Endodermal cell (in vitro differentiated cells): ENCODE data around the gene EFNA3. TPM values are rescaled to one million over a fixed set of nuclear protein-coding genes. Genes with fewer than 3 reads are reported as not detected.

Experiments
- DNase-seq: peaks from one replicate; pipeline ENCODE4 v3.0.0-alpha.2; 2017
- H3K27ac ChIP-seq: 2 replicates; pipeline ENCODE4 v1.5.1; 2013; ENCODE audit warnings: mild to moderate bottlenecking, low read depth, low read length, moderate library complexity
- H3K27me3 ChIP-seq: 2 replicates; pipeline ENCODE4 v1.6.1; 2013; ENCODE audit warnings: mild to moderate bottlenecking, low read length, moderate library complexity; ENCODE audit not compliant: insufficient read depth, control insufficient read depth, poor library complexity, severe bottlenecking
- H3K36me3 ChIP-seq: 2 replicates; pipeline ENCODE4 v1.7.0; 2013; ENCODE audit warnings: mild to moderate bottlenecking, low read length, moderate library complexity; ENCODE audit not compliant: control insufficient read depth, insufficient read depth
- H3K4me1 ChIP-seq: one replicate; pipeline ENCODE4 v1.7.0; 2013; ENCODE audit warnings: low read length; ENCODE audit not compliant: control insufficient read depth, insufficient read depth
- H3K4me3 ChIP-seq: 2 replicates; pipeline ENCODE4 v1.5.1; 2013; ENCODE audit warnings: mild to moderate bottlenecking, low read length, moderate library complexity
- H3K9ac ChIP-seq: 2 replicates; pipeline ENCODE4 v1.6.1; 2013; ENCODE audit warnings: mild to moderate bottlenecking, low read length, moderate library complexity; ENCODE audit not compliant: poor library complexity, severe bottlenecking; ENCODE audit errors: extremely low read depth
- H3K9me3 ChIP-seq: 2 replicates; pipeline ENCODE4 v1.6.1; 2013; ENCODE audit warnings: mild to moderate bottlenecking, low read length, moderate library complexity; ENCODE audit not compliant: control insufficient read depth
- H3K27ac Mint-ChIP-seq: 2 replicates; pipeline ENCODE4 v1.8.0; 2020; ENCODE audit warnings: mixed read lengths
- H3K27me3 Mint-ChIP-seq: 2 replicates; pipeline ENCODE4 v1.8.0; 2021; ENCODE audit warnings: mild to moderate bottlenecking, mixed read lengths; ENCODE audit not compliant: insufficient read depth
- H3K36me3 Mint-ChIP-seq: 2 replicates; pipeline ENCODE4 v1.8.0; 2020; ENCODE audit warnings: low read depth, mixed read lengths
- H3K4me1 Mint-ChIP-seq: 2 replicates; pipeline ENCODE4 v1.8.0; 2020; ENCODE audit warnings: mixed read lengths
- H3K4me3 Mint-ChIP-seq: 2 replicates; pipeline ENCODE4 v1.8.0; 2020; ENCODE audit warnings: mild to moderate bottlenecking, moderate library complexity, mixed read lengths
- H3K9me3 Mint-ChIP-seq: 2 replicates; pipeline ENCODE4 v1.8.0; 2020; ENCODE audit warnings: mild to moderate bottlenecking, mixed read lengths
- WGBS, 2 experiments: methylation state at CpG; one replicate each; pipeline versions ENCODE4 v1.1.5 to v1.1.7; 2013; ENCODE audit warnings: missing lambda C conversion rate in 2 of 2, mixed read lengths in 1 of 2; ENCODE audit not compliant: insufficient coverage in 1 of 2, insufficient read length in 1 of 2; 5-methylcytosine and 5-hydroxymethylcytosine counted together
- total RNA-seq, 2 donors: library from RNA; stranded (reverse); fragmentation: NEBNext Ultra II Directional in 1 of 2; extraction: Animal tissue kit (Norgen Biotek cat#: 25700) in 1 of 2; gene quantifications; 2 replicates in 1 of 2; 3 replicates in 1 of 2; pipeline ENCODE4 v1.2.1, GENCODE V29; 2021
- TF ChIP-seq, protein P1 (sequence below): fragments of 200-600 bp; sonication (generic); conservative IDR thresholded peaks from 2 replicates; pipeline ENCODE4 v1.5.0; 2021; ENCODE audit warnings: antibody characterized with exemption, mild to moderate bottlenecking

Gene EFNA3
- total RNA-seq, 2 donors from 2014 or later = 3.1 to 6.0 TPM

DNA sequence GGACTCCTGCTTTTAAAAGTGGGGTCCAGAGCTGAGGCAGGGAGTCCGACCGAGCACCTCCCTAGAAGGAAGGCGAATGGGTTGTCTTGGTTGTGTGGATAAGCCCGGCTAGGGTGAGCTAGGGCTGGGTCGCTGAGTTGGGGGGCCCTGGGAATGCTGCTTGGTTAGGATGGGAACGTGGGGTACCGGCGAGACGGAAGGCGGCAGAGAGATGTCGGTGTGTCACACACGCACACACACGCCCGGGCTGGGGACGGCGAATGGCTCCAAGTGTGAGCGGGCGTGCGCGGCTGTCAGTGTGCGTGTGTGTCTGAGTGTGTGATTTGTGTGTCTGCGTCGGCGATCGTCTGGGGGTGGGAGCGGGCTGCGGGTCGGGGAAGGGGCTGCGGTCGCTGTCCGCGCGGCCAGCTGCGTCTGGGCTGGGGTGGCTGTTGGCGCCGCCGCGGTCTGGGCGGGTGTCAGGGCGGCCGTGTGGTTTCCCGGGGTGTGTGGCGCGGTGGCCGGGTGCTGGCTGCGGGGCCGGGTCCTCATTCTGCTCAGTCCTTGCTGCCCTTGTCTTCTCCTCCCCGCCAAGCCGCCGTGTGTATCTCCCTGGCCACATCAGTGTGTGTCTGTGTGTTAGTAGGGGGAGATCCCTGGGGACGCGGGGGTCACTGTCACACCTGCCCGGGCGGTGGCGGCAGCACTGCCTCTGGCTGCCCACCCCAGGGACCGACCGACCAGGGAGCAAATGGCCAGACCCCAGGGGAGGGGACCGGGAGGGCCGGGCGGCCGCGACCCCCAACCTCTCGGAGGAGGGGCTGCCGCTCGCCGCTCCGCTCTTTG lies 1.1 kb downstream of the EFNA3 start:
- Mint-ChIP-seq H3K9me3 (no peaks in the 10 kb centered on the region), H3K27ac (peak overlapping the region; percentile 55), H3K4me1 (peaks cover 28% of the 10 kb centered on the region), H3K36me3 (no peaks in the 10 kb centered on the region), H3K27me3 (peaks cover 84% of the 10 kb centered on the region), H3K4me3 (peak overlapping the region; percentile 57)
- H3K9ac ChIP-seq = no peak overlapping the region
- peak; percentile 74 for DNase-seq
- TF ChIP-seq, protein P1, sequence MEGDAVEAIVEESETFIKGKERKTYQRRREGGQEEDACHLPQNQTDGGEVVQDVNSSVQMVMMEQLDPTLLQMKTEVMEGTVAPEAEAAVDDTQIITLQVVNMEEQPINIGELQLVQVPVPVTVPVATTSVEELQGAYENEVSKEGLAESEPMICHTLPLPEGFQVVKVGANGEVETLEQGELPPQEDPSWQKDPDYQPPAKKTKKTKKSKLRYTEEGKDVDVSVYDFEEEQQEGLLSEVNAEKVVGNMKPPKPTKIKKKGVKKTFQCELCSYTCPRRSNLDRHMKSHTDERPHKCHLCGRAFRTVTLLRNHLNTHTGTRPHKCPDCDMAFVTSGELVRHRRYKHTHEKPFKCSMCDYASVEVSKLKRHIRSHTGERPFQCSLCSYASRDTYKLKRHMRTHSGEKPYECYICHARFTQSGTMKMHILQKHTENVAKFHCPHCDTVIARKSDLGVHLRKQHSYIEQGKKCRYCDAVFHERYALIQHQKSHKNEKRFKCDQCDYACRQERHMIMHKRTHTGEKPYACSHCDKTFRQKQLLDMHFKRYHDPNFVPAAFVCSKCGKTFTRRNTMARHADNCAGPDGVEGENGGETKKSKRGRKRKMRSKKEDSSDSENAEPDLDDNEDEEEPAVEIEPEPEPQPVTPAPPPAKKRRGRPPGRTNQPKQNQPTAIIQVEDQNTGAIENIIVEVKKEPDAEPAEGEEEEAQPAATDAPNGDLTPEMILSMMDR = no peak
- no peaks in the 10 kb centered on the region for H3K9me3 ChIP-seq
- H3K36me3 ChIP-seq = no peaks in the 10 kb centered on the region
- WGBS, 2 experiments = 1 to 2% methylated on average over 20 to 67 of the region's 67 CpGs
- H3K27me3 ChIP-seq = peaks cover 58% of the 10 kb centered on the region
- no peaks in the 10 kb centered on the region for H3K4me1 ChIP-seq
- H3K27ac ChIP-seq = no peak overlapping the region
- peak overlapping the region; percentile 68 for H3K4me3 ChIP-seq

DNA sequence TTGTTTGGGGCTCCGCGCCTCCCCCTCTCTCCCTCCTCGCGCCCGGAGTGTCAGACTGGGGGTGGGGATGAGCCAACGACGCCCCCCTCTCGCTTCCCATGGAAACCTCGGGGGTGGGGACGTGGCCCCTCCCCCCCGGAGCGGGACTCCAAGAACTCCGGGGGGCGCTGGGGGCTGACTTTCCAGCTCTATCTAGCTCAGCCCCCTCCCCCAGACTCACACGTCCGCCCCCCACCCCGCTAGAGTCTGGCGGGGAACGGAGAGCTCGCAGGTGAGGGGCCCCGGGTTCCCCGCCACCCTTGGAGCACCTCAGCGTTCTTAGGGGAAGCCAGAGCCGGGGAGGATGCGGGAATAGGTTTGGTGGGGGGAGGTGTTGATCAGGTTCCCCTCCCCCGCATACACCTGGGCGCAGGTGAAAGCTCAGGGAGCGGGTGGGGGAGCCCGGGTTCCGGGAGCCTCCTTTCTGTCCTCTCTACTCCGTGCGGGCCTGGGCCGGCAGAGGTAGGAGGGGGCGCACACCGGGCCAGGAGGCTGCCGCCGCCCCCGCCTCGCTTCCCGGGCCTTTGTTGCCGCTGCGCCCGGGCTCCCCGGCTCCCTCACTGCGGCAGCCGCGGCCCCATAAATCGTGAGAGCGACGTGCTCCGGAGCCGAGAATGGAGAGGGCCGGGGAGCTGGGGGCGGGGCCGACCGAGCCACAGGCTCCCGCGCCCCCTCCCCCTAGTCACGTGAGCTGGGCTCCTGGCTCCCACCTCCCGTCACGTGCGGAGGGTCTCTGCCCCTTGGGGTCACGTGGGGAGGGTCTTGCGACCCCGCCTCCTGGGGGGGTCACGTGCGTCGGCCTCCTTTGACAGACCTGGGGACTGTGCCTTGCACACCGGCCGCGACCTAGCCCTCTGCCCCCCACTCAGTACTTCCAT lies 1.9 kb downstream of the EFNA3 start:
- no peaks in the 10 kb centered on the region for H3K9me3 ChIP-seq
- WGBS, 2 experiments = 0 to 1% methylated on average over 20 to 71 of the region's 71 CpGs
- H3K36me3 Mint-ChIP-seq = no peaks in the 10 kb centered on the region
- DNase-seq = peak; percentile 93
- no peaks in the 10 kb centered on the region for H3K36me3 ChIP-seq
- H3K9ac ChIP-seq = no peak overlapping the region
- peak overlapping the region; percentile 57 for H3K4me3 Mint-ChIP-seq
- no peak overlapping the region for H3K27ac Mint-ChIP-seq
- peak overlapping the region; percentile 68 for H3K4me3 ChIP-seq
- no peaks in the 10 kb centered on the region for H3K9me3 Mint-ChIP-seq
- H3K27ac ChIP-seq = peak overlapping the region; percentile 52
- TF ChIP-seq, protein P1 = no peak
- no peaks in the 10 kb centered on the region for H3K4me1 ChIP-seq
- peaks cover 31% of the 10 kb centered on the region for H3K4me1 Mint-ChIP-seq
- peaks cover 58% of the 10 kb centered on the region for H3K27me3 ChIP-seq
- peaks cover 77% of the 10 kb centered on the region for H3K27me3 Mint-ChIP-seq

DNA sequence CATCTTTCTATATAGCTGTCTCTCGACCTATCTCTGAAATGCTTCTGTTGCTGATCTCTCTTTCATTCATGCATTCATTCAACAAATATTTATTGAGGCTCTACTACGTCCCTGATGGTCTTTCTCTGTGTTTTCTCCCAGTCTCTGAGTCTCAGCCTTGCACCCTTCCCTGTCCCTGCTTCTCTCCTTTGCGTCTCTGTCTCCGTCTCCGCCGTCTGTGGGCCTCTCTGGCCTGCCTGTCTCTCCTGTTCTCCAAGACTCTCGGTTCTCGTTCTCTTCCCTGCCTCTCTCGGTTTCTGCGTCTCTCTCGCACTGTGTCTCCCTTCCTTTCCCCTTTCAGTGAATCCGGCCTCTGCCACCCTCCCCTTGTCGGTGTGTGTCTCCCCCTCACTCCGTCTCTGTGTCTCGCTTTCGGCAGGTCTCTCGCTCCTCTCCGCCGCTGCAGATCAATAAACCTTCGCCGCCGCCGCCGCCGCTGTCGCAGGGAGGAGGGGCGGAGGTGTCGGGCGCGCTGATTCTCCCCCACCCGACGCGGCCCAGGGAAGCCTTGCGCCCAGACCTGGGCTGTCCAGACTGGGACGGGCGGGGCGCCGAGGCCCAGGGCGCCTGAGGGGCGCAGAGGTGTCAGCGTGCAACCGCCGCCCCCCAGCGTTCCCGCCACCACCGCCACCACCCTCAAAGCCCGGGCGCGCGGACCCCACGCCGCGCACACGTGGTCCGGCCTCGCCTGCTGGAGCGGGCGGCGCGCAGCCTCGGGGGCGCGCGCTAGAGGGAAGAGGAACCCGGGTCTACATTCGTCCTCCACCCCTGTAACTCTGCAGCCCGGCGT lies 3.0 kb downstream of the EFNA3 start:
- H3K36me3 Mint-ChIP-seq = no peaks in the 10 kb centered on the region
- WGBS, 2 experiments = 4 to 5% methylated on average over 28 to 68 of the region's 68 CpGs
- peak overlapping the region; percentile 57 for H3K4me3 Mint-ChIP-seq
- Histone ChIP-seq H3K4me1 (no peaks in the 10 kb centered on the region), H3K4me3 (peak overlapping the region; percentile 68), H3K9ac (no peak overlapping the region), H3K36me3 (no peaks in the 10 kb centered on the region), H3K27ac (no peak overlapping the region), H3K27me3 (peaks cover 58% of the 10 kb centered on the region), H3K9me3 (no peaks in the 10 kb centered on the region)
- H3K4me1 Mint-ChIP-seq = peaks cover 31% of the 10 kb centered on the region
- peak; percentile 79 for DNase-seq
- no peaks in the 10 kb centered on the region for H3K9me3 Mint-ChIP-seq
- TF ChIP-seq, protein P1 = no peak
- no peak overlapping the region for H3K27ac Mint-ChIP-seq
- peaks cover 73% of the 10 kb centered on the region for H3K27me3 Mint-ChIP-seq
